ENCODE measurements around the gene STMP1.
"Not testable (repeated sequence)": the region's sequence is repeated elsewhere in the genome, so short reads cannot be mapped to it uniquely, and the experiment has no call there.

STMP1 gene

DNA sequence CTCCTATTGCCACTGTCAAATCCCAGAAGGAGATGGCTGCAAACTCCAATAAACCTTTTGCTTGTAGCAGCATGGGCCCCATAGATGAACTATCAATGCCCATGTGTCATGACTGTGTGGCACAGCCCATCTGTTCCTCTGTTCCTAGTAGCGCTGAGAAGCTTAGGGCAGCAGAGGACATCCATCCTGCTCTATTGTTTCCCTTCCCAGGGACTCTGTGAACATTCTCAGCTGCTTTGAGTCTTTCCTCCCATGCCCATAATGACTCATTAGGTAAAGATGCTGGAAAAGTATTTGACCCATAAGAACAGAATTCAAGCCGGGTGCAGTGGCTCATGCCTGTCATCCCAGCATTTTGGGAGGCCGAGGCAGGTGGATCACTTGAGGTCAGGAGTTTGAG is 28.3 kb downstream of the STMP1 start:
- DNase-seq, result peak; percentile 28
- Histone ChIP-seq H3K4me3 (ENCODE audit: low read length) (no peak overlapping the region), H3K79me2 (ENCODE audit: control insufficient read depth, insufficient read depth, low read length) (no peaks in the 10 kb centered on the region), H3K4ac (ENCODE audit: low read depth, low read length) (no peak overlapping the region), H3K9ac (ENCODE audit: low read length) (no peak overlapping the region), H3K27ac (ENCODE audit: low read depth, low read length) (no peak overlapping the region), H4K5ac (ENCODE audit: low read length) (no peak overlapping the region), H2BK15ac (replicated peaks; ENCODE audit: low read depth) (no peak overlapping the region), H3K4me2 (ENCODE audit: low read length) (no peak overlapping the region), H2BK120ac (ENCODE audit: low read depth, low read length) (no peak overlapping the region), H3K18ac (ENCODE audit: low read length) (no peak overlapping the region), H4K8ac (ENCODE audit: low read depth, low read length) (no peak overlapping the region), H3K56ac (ENCODE audit: low read length) (no peak overlapping the region), H3K36me3 (ENCODE audit: control insufficient read depth, insufficient read depth, low read length) (no peaks in the 10 kb centered on the region), H2AK5ac (ENCODE audit: low read length) (no peak overlapping the region), H3K27me3 (ENCODE audit: insufficient read depth, low read length, poor library complexity) (no peaks in the 10 kb centered on the region), H2BK5ac (ENCODE audit: low read length) (no peak overlapping the region), H3K23ac (ENCODE audit: low read length) (no peak overlapping the region), H3K79me1 (ENCODE audit: low read length) (no peaks in the 10 kb centered on the region), H3K4me1 (ENCODE audit: control insufficient read depth, low read depth, low read length) (no peaks in the 10 kb centered on the region)
- WGBS (ENCODE audit: extremely low coverage, insufficient coverage, low lambda C conversion rate), result no CpG with 5 or more reads among the region's 3 CpGs

GRCh38 chr7:135692055-135692454 is 29.7 kb downstream of the STMP1 start:
- no peak overlapping the region for H2BK120ac ChIP-seq (ENCODE audit: low read depth, low read length)
- H3K4me3 ChIP-seq (ENCODE audit: low read length), result no peak overlapping the region
- H3K4ac ChIP-seq (ENCODE audit: low read depth, low read length), result no peak overlapping the region

GRCh38 chr7:135692606-135693005 is 30.3 kb downstream of the STMP1 start:
- not testable (repeated sequence) for H3K4me2 ChIP-seq (ENCODE audit: low read length); H3K18ac ChIP-seq (ENCODE audit: low read length); H3K4me1 ChIP-seq (ENCODE audit: control insufficient read depth, low read depth, low read length); H3K4me3 ChIP-seq (ENCODE audit: low read length); H3K36me3 ChIP-seq (ENCODE audit: control insufficient read depth, insufficient read depth, low read length); H2BK5ac ChIP-seq (ENCODE audit: low read length); H2BK120ac ChIP-seq (ENCODE audit: low read depth, low read length); DNase-seq; H4K5ac ChIP-seq (ENCODE audit: low read length); H2AK5ac ChIP-seq (ENCODE audit: low read length); H3K79me2 ChIP-seq (ENCODE audit: control insufficient read depth, insufficient read depth, low read length); H3K4ac ChIP-seq (ENCODE audit: low read depth, low read length); H3K23ac ChIP-seq (ENCODE audit: low read length); H3K27me3 ChIP-seq (ENCODE audit: insufficient read depth, low read length, poor library complexity); H2BK15ac ChIP-seq (replicated peaks; ENCODE audit: low read depth); H4K8ac ChIP-seq (ENCODE audit: low read depth, low read length); H3K9ac ChIP-seq (ENCODE audit: low read length); H3K79me1 ChIP-seq (ENCODE audit: low read length); H3K56ac ChIP-seq (ENCODE audit: low read length); H3K27ac ChIP-seq (ENCODE audit: low read depth, low read length)
- WGBS (ENCODE audit: extremely low coverage, insufficient coverage, low lambda C conversion rate), result no CpG with 5 or more reads among the region's 7 CpGs

More at GRCh38 chr7:135692055-135692454, 29.7 kb downstream of the STMP1 start:
- H3K36me3 ChIP-seq (ENCODE audit: control insufficient read depth, insufficient read depth, low read length), result no peaks in the 10 kb centered on the region
- H2AK5ac ChIP-seq (ENCODE audit: low read length), result no peak overlapping the region
- H3K79me1 ChIP-seq (ENCODE audit: low read length), result no peaks in the 10 kb centered on the region
- no peaks in the 10 kb centered on the region for H3K27me3 ChIP-seq (ENCODE audit: insufficient read depth, low read length, poor library complexity)
- H3K27ac ChIP-seq (ENCODE audit: low read depth, low read length), result no peak overlapping the region
- no peak overlapping the region for H3K9ac ChIP-seq (ENCODE audit: low read length)
- no peak overlapping the region for H2BK5ac ChIP-seq (ENCODE audit: low read length)
- H3K56ac ChIP-seq (ENCODE audit: low read length), result no peak overlapping the region
- H3K4me2 ChIP-seq (ENCODE audit: low read length), result no peak overlapping the region
- H4K8ac ChIP-seq (ENCODE audit: low read depth, low read length), result no peak overlapping the region
- no peak for DNase-seq
- WGBS (ENCODE audit: extremely low coverage, insufficient coverage, low lambda C conversion rate), result no CpG with 5 or more reads among the region's 3 CpGs
- no peak overlapping the region for H3K23ac ChIP-seq (ENCODE audit: low read length)
- no peaks in the 10 kb centered on the region for H3K79me2 ChIP-seq (ENCODE audit: control insufficient read depth, insufficient read depth, low read length)
- no peak overlapping the region for H4K5ac ChIP-seq (ENCODE audit: low read length)
- no peak overlapping the region for H2BK15ac ChIP-seq (replicated peaks; ENCODE audit: low read depth)
- no peak overlapping the region for H3K18ac ChIP-seq (ENCODE audit: low read length)
- no peaks in the 10 kb centered on the region for H3K4me1 ChIP-seq (ENCODE audit: control insufficient read depth, low read depth, low read length)

DNA sequence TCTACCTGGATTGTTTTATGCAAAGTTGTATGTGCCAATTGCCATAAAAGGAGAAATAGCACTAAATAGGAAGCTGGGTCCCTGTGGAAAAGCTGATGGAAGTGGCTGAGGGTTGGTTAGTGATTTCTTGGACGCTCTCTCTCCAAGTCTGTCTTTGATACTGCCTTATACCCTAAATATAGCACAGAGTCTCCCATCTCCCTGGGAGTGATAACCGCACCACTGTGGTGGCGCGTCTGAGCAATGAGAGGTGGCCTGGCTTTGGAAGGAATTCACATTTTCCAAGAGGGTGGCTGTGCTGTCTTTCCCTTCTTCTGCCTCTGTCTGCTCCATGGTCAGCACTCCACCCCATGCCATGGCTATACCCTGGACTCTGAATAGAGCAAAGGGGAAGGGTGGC is 31.2 kb downstream of the STMP1 start:
- H2BK15ac ChIP-seq (replicated peaks; ENCODE audit: low read depth), result no peak overlapping the region
- no peak overlapping the region for H2BK5ac ChIP-seq (ENCODE audit: low read length)
- H3K23ac ChIP-seq (ENCODE audit: low read length), result no peak overlapping the region
- H3K4ac ChIP-seq (ENCODE audit: low read depth, low read length), result no peak overlapping the region
- H3K4me2 ChIP-seq (ENCODE audit: low read length), result no peak overlapping the region
- H3K56ac ChIP-seq (ENCODE audit: low read length), result no peak overlapping the region
- no peak overlapping the region for H2BK120ac ChIP-seq (ENCODE audit: low read depth, low read length)
- H3K4me3 ChIP-seq (ENCODE audit: low read length), result no peak overlapping the region
- no peak overlapping the region for H2AK5ac ChIP-seq (ENCODE audit: low read length)
- no peak for DNase-seq
- H3K36me3 ChIP-seq (ENCODE audit: control insufficient read depth, insufficient read depth, low read length), result no peaks in the 10 kb centered on the region
- H3K18ac ChIP-seq (ENCODE audit: low read length), result no peak overlapping the region
- no CpG with 5 or more reads among the region's 4 CpGs for WGBS (ENCODE audit: extremely low coverage, insufficient coverage, low lambda C conversion rate)
- no peaks in the 10 kb centered on the region for H3K79me1 ChIP-seq (ENCODE audit: low read length)
- H3K9ac ChIP-seq (ENCODE audit: low read length), result no peak overlapping the region
- H3K27ac ChIP-seq (ENCODE audit: low read depth, low read length), result no peak overlapping the region
- no peaks in the 10 kb centered on the region for H3K27me3 ChIP-seq (ENCODE audit: insufficient read depth, low read length, poor library complexity)
- H3K79me2 ChIP-seq (ENCODE audit: control insufficient read depth, insufficient read depth, low read length), result no peaks in the 10 kb centered on the region
- H4K8ac ChIP-seq (ENCODE audit: low read depth, low read length), result no peak overlapping the region
- no peaks in the 10 kb centered on the region for H3K4me1 ChIP-seq (ENCODE audit: control insufficient read depth, low read depth, low read length)
- no peak overlapping the region for H4K5ac ChIP-seq (ENCODE audit: low read length)

DNA sequence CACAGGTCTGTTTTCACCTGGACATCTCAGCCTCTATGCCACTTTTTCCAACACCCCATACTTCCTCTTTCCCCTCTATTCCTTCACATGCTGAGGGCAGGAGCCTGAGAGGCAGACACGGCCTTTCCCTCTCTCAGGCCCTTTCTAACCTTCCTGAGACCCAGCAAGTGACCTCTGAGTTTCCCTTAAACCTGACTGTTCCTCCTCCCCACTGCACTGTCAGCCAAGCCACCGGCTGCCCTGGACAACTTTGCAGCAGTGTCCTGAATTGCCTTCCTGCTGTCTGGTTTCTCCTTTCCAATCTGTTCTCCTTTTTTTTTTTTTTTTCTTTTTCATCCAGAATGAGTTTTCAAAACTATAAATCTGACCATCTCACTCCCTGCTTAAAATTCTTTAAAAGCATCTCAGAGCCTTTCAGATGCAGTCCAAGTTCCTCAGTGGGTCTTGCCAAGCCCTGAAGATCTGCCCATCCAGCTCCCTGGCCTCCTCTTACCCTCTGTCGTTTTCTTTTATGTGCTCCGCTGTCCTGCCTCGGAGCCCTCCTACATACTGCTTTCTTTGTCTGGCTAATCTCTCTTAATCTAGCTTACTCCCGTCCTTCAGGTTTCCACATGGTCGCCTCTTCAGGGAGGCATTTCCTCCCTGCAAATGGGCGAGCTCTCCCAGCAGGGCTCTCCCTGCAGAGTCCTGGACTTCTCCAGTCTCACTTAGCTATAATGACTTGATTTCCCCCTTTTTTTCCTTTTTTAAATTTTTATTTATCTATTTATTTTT is 35.1 kb downstream of the STMP1 start:
- Histone ChIP-seq H3K4me3 (ENCODE audit: low read length) (no peak overlapping the region), H3K79me2 (ENCODE audit: control insufficient read depth, insufficient read depth, low read length) (no peaks in the 10 kb centered on the region), H3K4me1 (ENCODE audit: control insufficient read depth, low read depth, low read length) (no peaks in the 10 kb centered on the region), H3K4me2 (ENCODE audit: low read length) (no peak overlapping the region), H2BK5ac (ENCODE audit: low read length) (no peak overlapping the region), H3K9ac (ENCODE audit: low read length) (no peak overlapping the region), H3K27me3 (ENCODE audit: insufficient read depth, low read length, poor library complexity) (no peaks in the 10 kb centered on the region), H4K8ac (ENCODE audit: low read depth, low read length) (no peak overlapping the region), H3K56ac (ENCODE audit: low read length) (peak overlapping the region; percentile 27), H3K79me1 (ENCODE audit: low read length) (no peaks in the 10 kb centered on the region), H3K4ac (ENCODE audit: low read depth, low read length) (no peak overlapping the region), H2AK5ac (ENCODE audit: low read length) (no peak overlapping the region), H3K36me3 (ENCODE audit: control insufficient read depth, insufficient read depth, low read length) (no peaks in the 10 kb centered on the region), H4K5ac (ENCODE audit: low read length) (no peak overlapping the region), H2BK15ac (replicated peaks; ENCODE audit: low read depth) (no peak overlapping the region), H3K18ac (ENCODE audit: low read length) (no peak overlapping the region), H2BK120ac (ENCODE audit: low read depth, low read length) (no peak overlapping the region), H3K27ac (ENCODE audit: low read depth, low read length) (no peak overlapping the region), H3K23ac (ENCODE audit: low read length) (no peak overlapping the region)
- no CpG with 5 or more reads among the region's 8 CpGs for WGBS (ENCODE audit: extremely low coverage, insufficient coverage, low lambda C conversion rate)
- peak; percentile 39 for DNase-seq

DNA sequence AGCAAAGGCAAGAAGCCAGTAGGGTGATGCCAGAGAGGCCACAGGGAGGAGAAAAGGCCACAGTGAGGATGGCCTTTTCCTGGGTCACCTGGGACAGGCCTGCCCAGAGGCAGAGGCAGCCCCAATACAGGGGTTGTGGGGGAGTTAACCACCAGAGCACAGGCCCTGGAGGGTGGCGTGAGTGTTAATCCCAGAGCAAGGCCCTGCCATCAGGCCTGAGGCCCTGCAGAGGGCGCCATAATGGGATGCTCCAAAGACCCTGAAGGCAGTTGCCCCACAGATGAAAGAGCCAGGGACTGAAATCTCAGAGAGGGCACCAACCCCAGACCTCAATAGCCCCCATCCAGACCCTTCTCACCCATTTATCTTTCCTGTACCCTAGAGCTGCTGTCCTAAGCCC is 41.8 kb downstream of the STMP1 start:
- Histone ChIP-seq H3K4me2 (ENCODE audit: low read length) (no peak overlapping the region), H3K27ac (ENCODE audit: low read depth, low read length) (no peak overlapping the region), H2BK120ac (ENCODE audit: low read depth, low read length) (no peak overlapping the region), H3K4me1 (ENCODE audit: control insufficient read depth, low read depth, low read length) (peaks cover 12% of the 10 kb centered on the region), H3K9ac (ENCODE audit: low read length) (no peak overlapping the region), H3K4me3 (ENCODE audit: low read length) (no peak overlapping the region), H3K18ac (ENCODE audit: low read length) (no peak overlapping the region), H2AK5ac (ENCODE audit: low read length) (no peak overlapping the region), H3K4ac (ENCODE audit: low read depth, low read length) (no peak overlapping the region), H3K36me3 (ENCODE audit: control insufficient read depth, insufficient read depth, low read length) (no peaks in the 10 kb centered on the region), H4K5ac (ENCODE audit: low read length) (no peak overlapping the region), H3K56ac (ENCODE audit: low read length) (no peak overlapping the region), H4K8ac (ENCODE audit: low read depth, low read length) (no peak overlapping the region), H3K27me3 (ENCODE audit: insufficient read depth, low read length, poor library complexity) (no peaks in the 10 kb centered on the region), H3K79me1 (ENCODE audit: low read length) (no peaks in the 10 kb centered on the region), H3K79me2 (ENCODE audit: control insufficient read depth, insufficient read depth, low read length) (no peaks in the 10 kb centered on the region), H2BK15ac (replicated peaks; ENCODE audit: low read depth) (no peak overlapping the region), H2BK5ac (ENCODE audit: low read length) (no peak overlapping the region), H3K23ac (ENCODE audit: low read length) (no peak overlapping the region)
- no CpG with 5 or more reads among the region's 2 CpGs for WGBS (ENCODE audit: extremely low coverage, insufficient coverage, low lambda C conversion rate)
- DNase-seq, result peak; percentile 67
